Glomerular endothelial cell (primary cell): ENCODE data around the gene C16orf96. TPM values are rescaled to one million over a fixed set of nuclear protein-coding genes. Genes with fewer than 3 reads are reported as not detected.

Experiments
- DNase-seq: peaks from one replicate; pipeline ENCODE4 v3.0.0-alpha.2; 2011; ENCODE audit warnings: low read depth, low spot score; ENCODE audit errors: extremely low read depth
- total RNA-seq: library from RNA; depleted of rRNA; stranded (reverse); fragments of >200 nt; gene quantifications from 2 replicates; pipeline ENCODE4 v1.2.3, GENCODE V29; 2015

C16orf96 gene
- total RNA-seq, 1 donor from 2014 or later: not detected

DNA sequence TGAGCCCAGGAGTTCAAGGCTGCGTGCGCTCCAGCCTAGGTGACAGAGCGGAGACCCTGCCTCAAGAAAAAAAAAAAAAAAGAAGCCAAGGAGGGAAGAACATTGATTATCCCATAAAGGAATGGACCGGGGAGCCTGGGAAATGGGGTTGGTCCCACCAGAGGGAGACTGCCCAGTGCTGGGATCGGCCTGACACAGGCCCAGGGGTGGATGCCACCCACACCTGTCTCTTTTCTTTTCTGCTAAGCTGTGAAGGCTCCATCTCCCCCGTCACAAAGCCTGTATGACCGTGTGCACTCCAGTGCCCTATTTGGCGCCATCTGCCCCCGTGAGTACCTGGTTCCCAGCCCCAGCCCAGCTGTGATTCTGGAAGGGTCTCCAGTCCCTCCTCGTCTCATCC is 42.9 kb downstream of the C16orf96 start:
- DNase-seq: no peak

- no peak for DNase-seq
Measured at GRCh38 chr16:4599545-4599944, 43.4 kb downstream of the C16orf96 start.

GRCh38 chr16:4601036-4601863 is 45.1 kb downstream of the C16orf96 start:
- DNase-seq: no peak

DNA sequence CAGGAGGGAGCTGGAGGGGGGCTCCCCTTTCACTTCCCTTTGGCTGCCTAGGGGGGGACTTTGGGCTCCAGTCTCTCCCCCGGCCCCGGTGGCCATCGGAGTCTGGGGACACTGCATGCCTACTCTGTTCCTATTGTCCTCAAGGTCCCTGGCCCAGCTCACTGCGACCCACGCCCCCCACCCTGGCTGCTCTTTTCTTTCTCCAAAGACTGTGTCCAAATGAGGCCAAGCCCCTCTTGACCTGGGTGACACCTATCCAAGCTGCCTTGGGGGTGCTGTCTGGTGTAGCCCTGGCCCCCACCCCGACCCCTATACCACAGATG is 45.7 kb downstream of the C16orf96 start:
- no peak for DNase-seq

- no peak for DNase-seq
Measured at GRCh38 chr16:4602331-4602730, 46.2 kb downstream of the C16orf96 start.

DNA sequence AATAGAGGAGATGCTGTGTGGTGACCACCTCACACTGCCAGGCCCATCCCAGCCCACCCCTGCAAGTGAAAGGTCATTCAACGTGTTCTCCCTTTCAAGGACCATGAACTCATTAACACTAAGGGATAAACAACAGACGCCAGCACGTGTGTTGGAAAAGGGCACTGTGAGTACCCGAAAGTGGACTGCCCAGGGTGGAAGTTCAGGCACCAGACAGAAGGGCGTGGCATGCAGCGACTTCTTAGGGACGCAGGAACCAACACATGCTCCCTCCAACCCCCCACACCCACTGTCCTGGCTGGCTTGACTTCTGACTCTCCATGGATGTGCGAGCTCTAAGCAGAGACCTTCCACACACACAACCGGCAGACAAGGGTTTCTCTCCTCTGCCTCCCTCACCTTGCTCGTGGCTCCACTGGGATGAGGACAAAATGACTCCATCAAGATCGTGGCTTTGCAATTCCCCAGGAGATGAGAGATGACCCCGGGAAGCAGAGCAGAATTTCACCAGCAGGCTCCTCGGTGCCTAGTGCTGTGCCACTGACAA is 47.6 kb downstream of the C16orf96 start:
- no peak for DNase-seq

DNA sequence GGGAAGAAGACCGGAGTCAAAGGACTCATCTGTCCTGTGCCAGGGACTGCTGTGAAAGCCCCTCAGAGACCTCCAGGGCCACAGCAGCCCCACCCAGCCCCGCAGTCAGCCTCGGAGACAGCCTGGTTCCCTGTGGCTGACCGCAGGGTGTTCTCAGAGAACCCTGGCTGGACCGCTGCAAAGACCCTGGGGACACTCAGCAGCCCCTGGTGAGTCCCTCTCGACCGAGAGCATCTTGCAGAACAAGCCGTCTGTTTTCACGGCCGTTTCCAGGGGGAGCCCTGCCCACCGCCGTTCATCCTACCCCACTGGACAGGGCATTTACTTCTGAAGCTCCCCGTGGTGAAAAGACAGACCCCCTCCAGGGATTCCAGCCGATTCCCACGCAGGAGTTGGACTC is 48.3 kb downstream of the C16orf96 start:
- no peak for DNase-seq

- no peak for DNase-seq
Measured at GRCh38 chr16:4606354-4606753, 50.2 kb downstream of the C16orf96 start.

GRCh38 chr16:4607841-4608703 is 51.9 kb downstream of the C16orf96 start:
- no peak for DNase-seq

DNA sequence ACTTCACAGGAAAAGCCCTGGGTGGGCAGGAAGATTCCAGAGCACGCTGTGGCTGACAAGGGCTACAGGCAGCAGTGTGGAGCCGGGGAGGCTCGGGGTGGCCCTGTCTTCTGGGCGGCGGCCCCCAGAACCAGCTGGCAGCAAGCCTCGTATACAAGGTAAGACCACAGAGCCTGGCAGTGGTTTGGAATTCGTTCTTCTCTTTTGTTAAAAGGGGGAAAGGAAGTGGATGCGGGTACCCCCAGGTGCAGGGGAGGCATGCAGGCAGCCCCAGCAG is 52.5 kb downstream of the C16orf96 start:
- no peak for DNase-seq

DNA sequence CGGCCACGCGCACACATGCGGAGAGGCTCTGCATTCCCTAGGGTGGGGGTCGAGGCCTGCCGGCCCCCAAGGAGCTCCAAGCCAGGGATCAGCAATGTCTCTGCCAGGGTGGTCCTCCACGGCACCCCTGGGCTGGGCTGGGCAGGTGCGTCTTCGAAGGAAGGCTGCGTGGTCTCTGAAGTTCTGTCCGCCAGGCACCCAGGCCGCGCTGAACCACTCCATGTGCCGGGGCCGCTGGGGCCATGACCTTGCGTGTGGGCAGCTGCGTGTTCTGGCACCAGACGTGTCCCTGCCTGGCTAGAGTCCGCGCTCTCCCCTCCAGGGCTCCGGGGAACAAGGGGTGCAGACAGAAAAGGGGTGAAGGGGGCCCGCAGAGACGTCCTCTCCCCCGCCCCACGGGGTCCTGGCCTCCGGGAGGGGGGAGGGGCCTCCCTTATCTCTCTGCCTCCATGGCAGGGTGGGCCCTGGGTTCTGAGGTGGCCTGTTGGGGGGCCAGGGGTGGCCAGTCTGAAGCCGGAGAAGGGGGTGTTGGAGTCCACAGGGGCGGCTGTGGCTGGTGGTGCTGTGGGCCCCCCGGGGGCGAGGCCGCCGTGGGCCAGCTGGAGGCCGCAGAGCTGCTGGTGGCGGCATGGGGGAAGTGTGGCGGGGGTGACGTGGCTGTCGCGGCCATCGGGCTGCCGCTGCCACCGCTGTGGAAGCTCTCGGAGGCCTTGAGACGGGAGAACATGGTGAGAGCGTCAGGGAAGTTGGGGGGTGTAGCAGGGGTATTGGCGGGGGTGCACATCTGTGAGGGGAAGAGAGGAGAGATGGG is 53.3 kb downstream of the C16orf96 start:
- DNase-seq: no peak

GRCh38 chr16:4610011-4611005 is 54.2 kb downstream of the C16orf96 start:
- DNase-seq: no peak

GRCh38 chr16:4611337-4612021 is 55.3 kb downstream of the C16orf96 start:
- DNase-seq: no peak

GRCh38 chr16:4612474-4612931 is 56.4 kb downstream of the C16orf96 start:
- DNase-seq: no peak

DNA sequence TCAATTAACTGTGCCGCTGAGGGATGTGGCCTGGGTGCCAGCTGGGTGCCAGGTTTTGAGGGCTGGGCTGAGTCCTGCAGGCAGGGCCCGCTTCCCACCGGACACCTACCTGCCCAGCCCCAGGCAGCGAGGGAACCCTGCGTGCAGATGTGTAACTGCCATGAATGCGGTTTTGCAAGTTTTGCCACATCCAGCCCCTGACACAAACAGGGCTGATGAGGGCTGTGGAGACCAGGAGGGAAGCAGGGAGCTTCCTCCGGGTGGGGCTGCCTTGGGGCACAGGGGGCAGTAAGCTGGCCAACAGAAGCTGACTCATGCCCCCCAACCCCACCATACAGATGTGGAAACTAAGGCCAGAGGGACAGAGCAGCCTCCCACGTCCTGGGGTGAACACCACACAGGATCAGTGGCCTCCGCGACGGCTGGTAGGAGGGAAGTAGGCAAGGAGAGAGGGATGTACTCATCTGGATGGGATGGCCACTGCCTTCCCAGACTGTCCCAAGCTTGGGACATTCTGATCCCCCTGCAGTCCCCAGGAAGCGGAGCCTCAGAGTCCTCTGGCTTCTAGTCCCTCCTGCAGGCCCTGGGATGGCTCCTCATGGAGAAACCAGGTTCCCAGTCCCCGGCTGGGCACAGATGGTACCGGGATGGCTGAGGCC is 57.0 kb downstream of the C16orf96 start:
- no peak for DNase-seq

DNA sequence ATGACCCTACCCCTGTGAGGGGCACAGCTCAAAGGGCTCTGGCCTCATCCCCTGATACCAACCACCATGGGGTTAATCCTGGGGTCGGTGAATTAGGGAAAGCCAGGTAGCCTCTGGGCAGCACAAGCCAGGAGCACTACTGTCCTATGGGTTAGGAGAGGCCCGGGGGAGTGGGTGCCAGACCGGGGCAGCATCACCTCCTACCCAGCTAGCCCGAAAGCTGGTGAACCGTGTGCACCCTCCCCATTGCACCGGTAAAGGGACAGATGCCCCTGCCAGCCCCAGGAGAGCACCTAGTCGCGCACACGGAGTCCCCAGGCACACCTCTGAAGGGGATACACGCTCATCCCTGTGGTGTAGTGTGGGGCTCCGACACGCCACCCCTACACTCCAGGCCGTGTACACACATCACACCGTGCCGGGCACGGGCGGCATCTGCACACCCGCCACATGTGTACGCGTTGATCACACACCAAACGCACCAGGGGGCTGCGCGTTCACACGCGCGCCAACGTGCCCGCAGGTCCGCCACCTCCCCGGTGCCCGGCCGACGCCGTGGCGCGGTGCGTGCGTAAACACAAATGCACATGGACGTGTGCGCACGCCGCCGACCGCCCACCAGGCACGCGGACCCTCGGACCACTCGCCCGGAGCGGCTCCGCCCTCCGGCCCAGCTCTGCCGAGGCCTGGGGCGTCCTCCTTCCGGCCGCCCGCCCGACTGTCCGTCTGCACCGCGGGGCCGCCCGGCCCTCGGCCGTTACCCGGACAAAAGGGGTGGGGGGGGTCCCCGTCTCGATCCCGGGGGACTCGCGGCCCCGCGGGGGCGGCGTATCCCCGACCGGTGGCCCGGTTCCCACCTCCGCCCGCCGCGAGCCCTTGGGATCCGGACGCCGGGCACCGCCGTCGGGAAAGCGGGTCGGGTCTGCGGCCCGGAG is 57.8 kb downstream of the C16orf96 start:
- no peak for DNase-seq

GRCh38 chr16:4614571-4615383 is 58.6 kb downstream of the C16orf96 start, which contains the start of gene UBALD1:
UBALD1 (minus strand) TSS chr16:4614888; CDS start chr16:4614797, 91 bp downstream.
- no peak for DNase-seq
